ENCODE measurements around the gene EPS8. TPM values are rescaled to one million over a fixed set of nuclear protein-coding genes. Genes with fewer than 3 reads are reported as not detected.

EPS8 gene
- total RNA-seq, 2 donors from 2014 or later: 6.7 to 8.1 TPM

GRCh38 chr12:15601210-15601800 is 187.9 kb downstream of the EPS8 start:
- Mint-ChIP-seq H3K27me3 (ENCODE audit: insufficient read depth) (no peaks in the 10 kb centered on the region), H3K4me1 (peaks cover 29% of the 10 kb centered on the region), H3K9me3 (no peaks in the 10 kb centered on the region), H3K36me3 (ENCODE audit: low read depth) (no peaks in the 10 kb centered on the region), H3K27ac (no peak overlapping the region), H3K4me3 (no peak overlapping the region)
- Histone ChIP-seq H3K27ac (ENCODE audit: low read depth, low read length) (no peak overlapping the region), H3K9me3 (ENCODE audit: control insufficient read depth, low read length) (no peaks in the 10 kb centered on the region), H3K9ac (ENCODE audit: extremely low read depth, low read length, poor library complexity, severe bottlenecking) (no peak overlapping the region), H3K27me3 (ENCODE audit: control insufficient read depth, insufficient read depth, low read length, poor library complexity, severe bottlenecking) (no peaks in the 10 kb centered on the region), H3K4me3 (ENCODE audit: low read length) (no peak overlapping the region), H3K36me3 (ENCODE audit: control insufficient read depth, insufficient read depth, low read length) (no peaks in the 10 kb centered on the region), H3K4me1 (ENCODE audit: control insufficient read depth, insufficient read depth, low read length) (no peaks in the 10 kb centered on the region)
- TF ChIP-seq, protein P1, sequence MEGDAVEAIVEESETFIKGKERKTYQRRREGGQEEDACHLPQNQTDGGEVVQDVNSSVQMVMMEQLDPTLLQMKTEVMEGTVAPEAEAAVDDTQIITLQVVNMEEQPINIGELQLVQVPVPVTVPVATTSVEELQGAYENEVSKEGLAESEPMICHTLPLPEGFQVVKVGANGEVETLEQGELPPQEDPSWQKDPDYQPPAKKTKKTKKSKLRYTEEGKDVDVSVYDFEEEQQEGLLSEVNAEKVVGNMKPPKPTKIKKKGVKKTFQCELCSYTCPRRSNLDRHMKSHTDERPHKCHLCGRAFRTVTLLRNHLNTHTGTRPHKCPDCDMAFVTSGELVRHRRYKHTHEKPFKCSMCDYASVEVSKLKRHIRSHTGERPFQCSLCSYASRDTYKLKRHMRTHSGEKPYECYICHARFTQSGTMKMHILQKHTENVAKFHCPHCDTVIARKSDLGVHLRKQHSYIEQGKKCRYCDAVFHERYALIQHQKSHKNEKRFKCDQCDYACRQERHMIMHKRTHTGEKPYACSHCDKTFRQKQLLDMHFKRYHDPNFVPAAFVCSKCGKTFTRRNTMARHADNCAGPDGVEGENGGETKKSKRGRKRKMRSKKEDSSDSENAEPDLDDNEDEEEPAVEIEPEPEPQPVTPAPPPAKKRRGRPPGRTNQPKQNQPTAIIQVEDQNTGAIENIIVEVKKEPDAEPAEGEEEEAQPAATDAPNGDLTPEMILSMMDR (conservative IDR thresholded peaks at IDR 0.05): no peak
- no peak for DNase-seq
- WGBS, 2 experiments (ENCODE audit: insufficient coverage in 1 of 2, insufficient read length in 1 of 2): 100% methylated on average over 1 of the region's 1 CpG; no CpG with 5 or more reads in 1 of the 2 experiments

DNA sequence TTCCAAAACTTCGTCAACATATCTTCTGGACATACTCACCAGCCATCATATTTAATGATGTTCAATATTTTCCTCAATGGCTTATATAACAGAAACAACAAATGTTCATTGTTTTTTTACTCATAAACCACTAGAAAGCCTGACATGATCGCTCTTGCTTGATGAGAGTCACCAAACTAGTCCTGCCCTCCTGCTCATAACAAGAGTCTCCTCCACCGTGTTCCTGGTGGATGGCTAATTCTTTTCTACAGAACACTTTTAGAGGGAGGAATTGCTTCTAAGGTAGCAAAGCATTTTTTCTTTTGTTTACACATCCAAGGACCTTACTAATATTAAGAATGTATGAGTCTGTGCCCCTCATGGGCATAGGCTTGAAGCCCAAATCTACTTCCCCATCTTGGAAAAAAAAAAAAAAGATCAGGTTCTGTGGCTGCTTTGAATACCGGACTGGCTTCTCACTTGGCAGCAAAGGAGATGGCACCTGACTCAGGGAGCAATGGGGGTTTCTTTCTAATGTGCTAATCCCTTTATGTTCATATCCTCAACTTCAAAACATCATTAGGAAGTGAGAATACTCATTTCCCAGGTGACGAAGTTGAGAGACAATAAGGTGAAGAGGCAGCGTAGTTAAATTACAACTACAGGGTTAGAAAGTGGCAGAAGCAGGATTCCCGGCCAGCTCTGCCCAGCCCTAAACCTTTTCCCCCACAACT is 188.8 kb downstream of the EPS8 start:
- Mint-ChIP-seq H3K4me1 (peaks cover 29% of the 10 kb centered on the region), H3K36me3 (ENCODE audit: low read depth) (no peaks in the 10 kb centered on the region), H3K9me3 (no peaks in the 10 kb centered on the region), H3K4me3 (no peak overlapping the region), H3K27me3 (ENCODE audit: insufficient read depth) (no peaks in the 10 kb centered on the region), H3K27ac (no peak overlapping the region)
- 83 to 97% methylated on average over 2 to 7 of the region's 7 CpGs for WGBS, 2 experiments (ENCODE audit: insufficient coverage in 1 of 2, insufficient read length in 1 of 2)
- Histone ChIP-seq H3K4me1 (ENCODE audit: control insufficient read depth, insufficient read depth, low read length) (no peaks in the 10 kb centered on the region), H3K27ac (ENCODE audit: low read depth, low read length) (no peak overlapping the region), H3K27me3 (ENCODE audit: control insufficient read depth, insufficient read depth, low read length, poor library complexity, severe bottlenecking) (no peaks in the 10 kb centered on the region), H3K9ac (ENCODE audit: extremely low read depth, low read length, poor library complexity, severe bottlenecking) (no peak overlapping the region), H3K9me3 (ENCODE audit: control insufficient read depth, low read length) (no peaks in the 10 kb centered on the region), H3K36me3 (ENCODE audit: control insufficient read depth, insufficient read depth, low read length) (no peaks in the 10 kb centered on the region), H3K4me3 (ENCODE audit: low read length) (no peak overlapping the region)
- TF ChIP-seq, protein P1 (conservative IDR thresholded peaks at IDR 0.05): no peak
- no peak for DNase-seq

DNA sequence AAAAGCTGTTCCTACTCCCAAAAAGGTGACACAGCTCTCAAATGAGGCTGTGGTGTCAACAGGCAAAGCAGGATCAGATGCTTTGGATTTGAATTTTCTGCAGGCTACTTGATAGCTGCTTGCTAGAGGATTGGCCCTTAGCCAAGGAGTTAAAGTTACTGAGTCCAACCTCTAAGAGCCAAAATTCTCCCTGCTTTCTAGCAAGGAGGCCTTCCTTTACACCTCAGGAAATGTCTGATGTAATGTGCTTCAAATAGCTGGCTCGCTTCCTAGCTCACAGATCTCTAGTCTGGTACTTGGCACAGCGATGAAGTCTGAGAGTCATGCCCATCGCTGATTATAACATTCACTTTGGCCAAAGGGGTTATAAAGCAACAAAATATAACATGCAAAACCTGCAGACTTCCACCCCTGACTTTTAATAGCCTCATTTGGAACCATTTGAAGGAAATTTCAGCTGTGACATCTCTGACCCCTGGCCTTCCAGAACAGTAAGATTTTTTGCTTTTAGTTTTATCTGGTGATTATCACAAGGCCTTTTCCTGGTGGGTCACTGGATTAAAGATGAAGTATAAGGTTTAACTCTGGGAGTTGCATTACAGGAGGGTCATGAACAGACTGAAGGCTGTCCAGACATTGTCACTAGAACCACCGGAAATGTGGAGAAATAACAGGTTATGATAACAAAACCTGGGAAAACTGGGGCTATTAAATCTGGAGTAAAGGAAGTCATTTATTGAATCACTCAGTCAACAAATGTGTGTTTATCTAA is 189.7 kb downstream of the EPS8 start:
- Histone ChIP-seq H3K27ac (ENCODE audit: low read depth, low read length) (no peak overlapping the region), H3K36me3 (ENCODE audit: control insufficient read depth, insufficient read depth, low read length) (no peaks in the 10 kb centered on the region), H3K9me3 (ENCODE audit: control insufficient read depth, low read length) (no peaks in the 10 kb centered on the region), H3K4me3 (ENCODE audit: low read length) (no peak overlapping the region), H3K4me1 (ENCODE audit: control insufficient read depth, insufficient read depth, low read length) (no peaks in the 10 kb centered on the region), H3K9ac (ENCODE audit: extremely low read depth, low read length, poor library complexity, severe bottlenecking) (no peak overlapping the region), H3K27me3 (ENCODE audit: control insufficient read depth, insufficient read depth, low read length, poor library complexity, severe bottlenecking) (no peaks in the 10 kb centered on the region)
- TF ChIP-seq, protein P1 (conservative IDR thresholded peaks at IDR 0.05): no peak
- no peak for DNase-seq
- no peaks in the 10 kb centered on the region for H3K36me3 Mint-ChIP-seq (ENCODE audit: low read depth)
- peaks cover 26% of the 10 kb centered on the region for H3K4me1 Mint-ChIP-seq
- 94 to 100% methylated on average over 4 of the region's 4 CpGs for WGBS, 2 experiments (ENCODE audit: insufficient coverage in 1 of 2, insufficient read length in 1 of 2)
- no peaks in the 10 kb centered on the region for H3K9me3 Mint-ChIP-seq
- no peaks in the 10 kb centered on the region for H3K27me3 Mint-ChIP-seq (ENCODE audit: insufficient read depth)
- H3K27ac Mint-ChIP-seq: no peak overlapping the region
- H3K4me3 Mint-ChIP-seq: no peak overlapping the region

Measured in endodermal cell (in vitro differentiated cells).